GM04504 (cell line): ENCODE measurements around the gene PCSK6.

ENCODE experiments used
- DNase-seq: peaks from one replicate; pipeline ENCODE4 v3.0.0-alpha.2; 2012; ENCODE audit warnings: low read depth

The PCSK6 gene

GRCh38 chr15:101498717-101499480 is 9.4 kb upstream of the PCSK6 start:
- DNase-seq = no peak

DNA sequence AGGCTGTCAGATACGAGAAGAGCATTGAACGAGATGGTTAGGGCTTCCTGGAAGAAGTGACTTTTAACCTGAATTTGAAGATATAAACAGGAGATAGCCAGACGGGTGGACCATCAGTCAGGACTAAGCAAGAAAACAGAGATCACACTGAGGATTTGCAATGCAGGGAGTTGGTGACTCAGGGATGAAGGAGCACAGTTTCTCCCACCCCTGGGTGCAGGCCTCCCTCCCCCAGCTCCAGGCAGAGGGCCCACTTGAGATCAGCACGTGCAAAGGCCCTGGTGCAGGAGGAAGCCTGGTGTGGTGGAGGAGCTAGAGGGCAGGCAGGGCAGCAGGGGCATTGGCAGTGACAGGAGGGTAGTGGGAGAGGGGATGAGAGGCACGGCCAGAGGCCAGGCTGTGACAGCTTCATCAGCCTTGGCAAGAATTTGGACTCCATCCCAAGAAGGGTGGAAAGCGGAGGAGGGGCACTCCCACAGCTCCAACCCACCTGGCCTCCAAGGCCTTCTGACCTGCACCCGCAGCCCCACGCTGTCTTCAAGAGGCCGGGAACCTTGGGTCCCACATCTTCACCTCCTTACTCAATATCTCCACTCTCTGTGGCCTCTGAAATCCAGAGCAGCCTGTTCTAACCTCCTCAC is 8.7 kb upstream of the PCSK6 start:
- no peak for DNase-seq

DNA sequence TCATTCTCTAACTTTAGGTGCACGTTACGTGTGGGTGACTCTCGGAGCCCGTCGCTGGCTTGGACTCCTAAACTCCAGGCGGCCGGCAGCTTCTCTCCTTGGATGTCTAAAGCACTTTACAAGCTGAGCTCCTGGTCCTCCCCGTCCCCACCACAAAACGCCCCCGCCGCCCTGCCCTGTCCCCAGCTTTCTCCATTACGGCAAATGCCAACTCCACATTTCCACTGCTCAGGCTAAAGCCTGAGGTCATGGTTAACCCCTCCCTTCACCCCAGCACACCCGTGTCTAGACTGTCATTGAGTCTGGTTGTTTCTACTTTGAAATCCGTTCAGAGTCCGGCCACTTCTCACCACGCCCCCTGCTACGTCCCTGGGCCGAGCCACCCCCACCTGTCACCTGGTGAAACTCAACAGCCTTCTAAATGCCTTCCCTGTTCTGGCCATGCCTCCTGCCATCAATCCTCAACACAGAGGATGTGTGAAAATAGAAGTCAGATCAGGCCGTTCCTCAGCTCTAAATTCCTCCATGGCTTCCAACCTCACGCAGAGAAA is 8.1 kb upstream of the PCSK6 start:
- no peak for DNase-seq

- DNase-seq = no peak
These were observed 7.5 kb upstream of the PCSK6 start for GRCh38 chr15:101497017-101497416.

GRCh38 chr15:101496198-101496986 is 6.9 kb upstream of the PCSK6 start:
- DNase-seq = no peak

DNA sequence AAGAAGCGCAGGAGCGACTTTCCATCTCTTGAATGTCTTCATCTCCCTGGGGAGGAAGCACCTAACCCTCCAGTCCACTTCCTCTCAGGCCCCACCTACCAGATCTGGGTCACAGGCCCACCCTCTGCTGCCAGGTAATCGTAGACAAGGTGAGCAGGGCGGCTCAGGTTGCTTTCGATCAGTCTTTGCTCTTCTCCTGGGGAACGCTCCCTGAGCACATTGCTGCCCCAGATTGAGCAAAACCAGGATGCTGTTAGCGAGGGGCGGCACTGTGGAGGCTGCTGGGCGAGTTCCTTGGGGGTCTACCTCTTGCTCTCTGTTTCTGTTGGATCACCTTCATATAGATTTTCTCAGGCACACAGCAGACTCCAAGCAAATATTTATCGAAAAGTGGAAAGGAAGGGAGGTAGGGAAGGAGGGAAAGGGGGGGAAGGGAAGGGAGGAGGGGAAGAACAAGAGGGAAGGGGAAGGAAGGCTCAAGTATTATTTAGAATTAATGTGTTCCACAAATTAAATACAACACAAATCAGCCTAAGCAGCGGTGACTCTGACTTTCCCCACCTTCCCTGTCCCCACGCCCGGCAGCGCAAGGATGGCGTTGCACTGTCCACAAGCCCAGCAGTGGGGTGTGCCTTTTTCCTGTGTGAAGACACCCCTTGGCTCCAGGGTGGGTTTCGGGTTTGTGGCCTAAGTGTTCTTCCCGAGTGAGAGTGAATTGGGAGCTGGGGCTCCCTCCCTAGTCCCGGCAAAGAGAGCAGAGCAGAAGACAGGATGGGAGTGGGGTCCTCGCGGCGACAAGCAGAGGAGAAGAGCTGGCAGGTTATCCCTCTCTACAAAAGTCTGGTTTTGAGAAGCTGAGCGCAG is 6.1 kb upstream of the PCSK6 start:
- no peak for DNase-seq

GRCh38 chr15:101494251-101494796 is 4.8 kb upstream of the PCSK6 start:
- no peak for DNase-seq

DNA sequence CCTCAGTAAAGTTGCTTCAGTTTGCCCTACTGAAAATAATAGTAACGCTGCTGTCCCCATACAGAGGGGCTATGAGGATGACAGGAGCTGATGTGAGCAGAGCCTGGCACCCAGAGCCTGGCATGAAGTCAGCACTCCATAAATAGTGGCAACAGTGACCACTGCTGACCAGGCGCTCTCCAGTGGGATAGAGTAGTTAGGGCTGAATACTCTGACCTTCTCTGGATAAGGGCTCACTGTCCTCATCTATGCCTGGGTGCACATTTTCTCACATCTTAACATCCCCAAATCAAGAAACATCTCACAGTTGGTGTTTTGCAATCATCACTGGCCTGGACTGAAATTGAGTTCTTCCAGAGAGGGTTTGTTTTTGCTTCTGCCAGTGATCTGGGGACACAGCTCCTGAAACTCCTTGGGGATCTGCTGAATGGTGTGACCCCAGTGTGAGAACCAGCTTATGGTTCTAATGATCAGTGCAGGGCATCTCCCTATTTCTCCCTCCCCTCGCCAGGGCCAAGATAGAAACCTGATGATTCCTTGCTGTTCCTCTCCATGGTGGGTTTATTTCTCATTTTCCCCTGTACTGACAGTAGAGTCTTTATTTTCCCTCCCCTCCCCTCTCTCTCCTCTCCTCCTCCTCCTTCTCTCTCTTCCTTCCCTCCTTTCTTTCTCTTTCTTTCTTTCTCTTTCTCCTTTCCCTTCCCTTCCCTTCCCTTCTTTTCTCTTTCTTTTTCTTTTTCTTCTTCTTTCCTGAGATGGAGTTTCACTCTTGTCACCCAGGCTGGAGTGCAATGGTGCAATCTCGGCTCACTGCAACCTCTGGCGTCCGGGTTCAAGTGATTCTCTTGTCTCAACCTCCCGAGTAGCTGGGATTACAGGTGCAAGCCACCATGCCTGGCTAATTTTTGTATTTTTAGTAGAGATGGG is 3.5 kb upstream of the PCSK6 start:
- no peak for DNase-seq

- no peak for DNase-seq
These were observed 2.5 kb upstream of the PCSK6 start for GRCh38 chr15:101491734-101492640.

GRCh38 chr15:101490922-101491733 is 1.6 kb upstream of the PCSK6 start:
- DNase-seq = no peak

- DNase-seq = no peak
These were observed 943 bp upstream of the PCSK6 start for GRCh38 chr15:101490408-101490891.

- no peak for DNase-seq
These were observed 289 bp downstream of the PCSK6 start for GRCh38 chr15:101489237-101489598.

DNA sequence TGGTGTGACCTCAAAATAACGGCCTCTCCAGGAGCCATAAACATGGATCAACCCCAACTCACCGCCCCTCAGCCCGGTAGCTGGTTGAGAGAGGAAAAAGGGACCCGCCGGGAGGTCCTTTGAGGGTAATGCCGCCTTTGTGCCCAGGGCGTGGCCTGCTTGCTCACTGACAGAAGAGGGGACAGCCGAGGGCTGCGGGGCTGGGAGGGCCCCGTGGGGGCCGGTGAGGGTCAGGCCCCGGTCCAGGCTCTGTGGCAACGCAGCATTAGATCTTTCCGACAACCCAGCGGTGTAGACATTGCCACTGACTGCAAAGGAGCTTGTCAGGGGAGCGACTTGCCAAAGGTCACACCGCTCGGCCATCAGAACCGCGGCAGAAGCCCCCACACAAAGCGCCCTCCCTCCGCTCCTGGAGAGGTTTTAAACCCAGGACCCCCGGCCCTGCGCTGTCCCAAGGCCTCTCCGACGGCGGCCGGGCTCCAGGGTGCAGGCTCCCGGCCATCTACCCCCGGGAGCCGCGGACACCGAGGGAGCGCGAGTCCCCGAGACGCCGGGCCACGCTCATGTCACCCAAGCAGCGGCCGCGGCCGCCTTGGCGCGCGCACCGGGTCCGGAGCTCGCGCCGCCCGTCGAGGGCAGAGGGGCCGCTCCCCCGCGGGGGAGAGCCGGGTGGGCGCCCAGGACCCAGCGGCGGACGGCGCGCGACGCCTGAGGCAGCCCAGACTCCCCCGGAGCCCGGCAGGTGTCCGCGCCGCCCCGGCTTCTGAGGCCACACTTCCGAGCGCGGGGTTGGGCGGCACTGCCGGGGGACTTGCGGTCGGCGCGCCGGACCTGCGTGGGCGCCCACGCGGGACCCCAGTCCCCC is 975 bp downstream of the PCSK6 start:
- no peak for DNase-seq

GRCh38 chr15:101486696-101487459 is 2.6 kb downstream of the PCSK6 start:
- DNase-seq = no peak

DNA sequence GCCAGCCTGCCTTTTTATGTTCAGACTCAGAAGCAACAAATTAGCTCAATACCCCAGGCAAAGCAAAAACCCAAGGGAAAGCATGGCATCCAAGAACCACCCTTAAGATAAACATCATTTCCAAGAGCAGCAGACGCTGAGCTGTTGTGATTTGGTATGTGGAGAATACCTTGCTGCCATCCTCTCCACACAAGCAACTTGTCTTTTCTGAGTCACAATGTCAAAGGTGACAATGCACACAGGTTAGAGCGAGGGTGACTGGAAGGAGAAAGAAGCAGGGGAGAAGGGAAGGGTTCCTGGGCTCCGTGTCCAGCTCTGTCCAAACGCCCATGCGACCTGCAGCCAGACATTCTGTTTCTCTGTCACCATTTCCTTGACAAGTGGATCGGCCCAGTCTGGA is 6.0 kb downstream of the PCSK6 start:
- DNase-seq = no peak
